Pancreas (tissue), 10 donors: Measurements from ENCODE around the gene NLGN1. TPM values are rescaled to one million over a fixed set of nuclear protein-coding genes. Genes with fewer than 3 reads are reported as not detected.

ENCODE experiments used
- ATAC-seq, 4 donors: fragments of 200-7000 bp; cut with Tn5 transposase; one replicate each; pipeline versions ENCODE4 v1.8.0 to v1.9.1; 2020; ENCODE audit warnings: mild to moderate bottlenecking in 4 of 4, moderate library complexity in 4 of 4
- DNase-seq, 6 donors: peaks; one replicate each; pipeline ENCODE4 v3.0.0-alpha.2; 2020
- FAIRE-seq: peaks from 2 replicates; lab custom pipeline; 2012; peaks lifted over from hg19 to GRCh38; lab: Jason Lieb, UNC
- H3K27ac ChIP-seq, 4 donors: fragments of 200-600 bp; sonication (generic); 1 replicate in 3 of 4; 2 replicates in 1 of 4; pipeline versions ENCODE4 v1.5.0 to v1.8.0; 2020
- H3K27me3 ChIP-seq, 4 donors: fragments of 200-600 bp; one replicate each; pipeline ENCODE4 v1.8.0; 2021
- H3K36me3 ChIP-seq, 3 donors: fragments of 200-600 bp; sonication (generic) in 1 of 3; one replicate each; pipeline versions ENCODE4 v1.5.0 to v1.8.0; 2020 to 2021
- H3K4me1 ChIP-seq, 3 donors: fragments of 200-600 bp; one replicate each; pipeline ENCODE4 v1.8.0; 2021
- H3K4me3 ChIP-seq, 4 donors: fragments of 200-600 bp; sonication (generic) in 2 of 4; one replicate each; pipeline versions ENCODE4 v1.5.0 to v1.8.0; 2020 to 2021
- H3K9me3 ChIP-seq, 4 donors: fragments of 200-600 bp; one replicate each; pipeline ENCODE4 v1.8.0; 2021
- CTCF ChIP-seq, 4 donors: fragments of 200-600 bp; sonication (generic) in 3 of 4; IDR thresholded peaks; one replicate each; pipeline versions ENCODE4 v1.5.0 to v1.8.0; 2021; ENCODE audit warnings: antibody characterized with exemption in 4 of 4
- WGBS, 2 donors: extraction: QIAGEN DNeasy Blood & Tissue Kit; methylation state at CpG; one replicate each; pipeline ENCODE4 v1.1.7; 2013; 5-methylcytosine and 5-hydroxymethylcytosine counted together
- intact Hi-C, 3 donors: fragments of 100-400 bp; cut with DNase I; formaldehyde crosslinking; loops; one replicate each; pipeline versions ENCODE4 v1.11.1 to v1.14.2; 2022
- polyA plus RNA-seq, 2 donors: library from polyadenylated mRNA; stranded (reverse); fragments of 200-250 nt; gene quantifications; one replicate each; pipeline ENCODE4 v1.2.3, GENCODE V29; 2013
- total RNA-seq, 6 donors: library from RNA; stranded (reverse); fragmentation: NEBNext Ultra II Directional in 4 of 6; extraction: Animal tissue kit (Norgen Biotek cat#: 25700) in 4 of 6; gene quantifications; one replicate each; pipeline versions ENCODE4 v1.2.1 to v1.2.4, GENCODE V29; 2021 to 2023
- donor health status: healthy with polysubstance abuse.
- donor health status: DM: no; HTN: no; CAD: no; lungs with moderate emphysema.
- donor health status: DM: no; HTN: no; CAD: no.
- donor health status: control.
- donor health status: control.
- donor health status: Bipolar disorder and iron deficiency.
- donor health status: DM: yes; HTN: yes; CAD: no.
- donor health status: DM: no; HTN: no; CAD: no.
- donor health status: DM: no; HTN: no; CAD: no.
- donor health status: DM: yes; HTN: yes; CAD: no.

NLGN1 gene
- total and polyA plus RNA-seq, 8 donors: 0.49 to 2.3 (median 0.84) TPM

GRCh38 chr3:173404156-173404555, 6.6 kb downstream of the NLGN1 start:
- 59 to 61% methylated on average over 1 of the region's 1 CpG for WGBS, 2 donors
- Histone ChIP-seq H3K36me3 (no peaks in the 10 kb centered on the region), H3K4me1 (no peaks in the 10 kb centered on the region), H3K9me3 (no peaks in the 10 kb centered on the region), H3K27me3 (peaks cover 0 to 20% (median 0%) of the 10 kb centered on the region in 4 donors), H3K4me3 (no peak overlapping the region), H3K27ac (no peak overlapping the region)
- no peak for FAIRE-seq
- TF ChIP-seq CTCF (IDR thresholded peaks at IDR 0.05): no peak
- no peak for DNase-seq
- intact Hi-C loops: no loop called here
- ATAC-seq: no peak

- no peaks in the 10 kb centered on the region for H3K36me3 ChIP-seq
- no peaks in the 10 kb centered on the region for H3K9me3 ChIP-seq
- ATAC-seq: no peak
- H3K27ac ChIP-seq: no peak overlapping the region
- no peak for FAIRE-seq
- intact Hi-C loops: no loop called here
- DNase-seq: no peak
- TF ChIP-seq CTCF (IDR thresholded peaks at IDR 0.05): no peak
- peaks cover 0 to 6% (median 0%) of the 10 kb centered on the region in 4 donors for H3K27me3 ChIP-seq
- H3K4me3 ChIP-seq: no peak overlapping the region
- no peaks in the 10 kb centered on the region for H3K4me1 ChIP-seq
These were observed 12.9 kb downstream of the NLGN1 start for GRCh38 chr3:173410436-173410835.

GRCh38 chr3:173410849-173411248, 13.3 kb downstream of the NLGN1 start:
- intact Hi-C loops: no loop called here
- ATAC-seq (no peak), FAIRE-seq (no peak)

GRCh38 chr3:173411375-173411973, 13.9 kb downstream of the NLGN1 start:
- peak in 3 of 4 donors; percentile 47 to 76 (median 62) for ATAC-seq
- no peak overlapping the region for H3K4me3 ChIP-seq

More at GRCh38 chr3:173410849-173411248, 13.3 kb downstream of the NLGN1 start:
- no peak overlapping the region for H3K27ac ChIP-seq
- H3K4me1 ChIP-seq: no peaks in the 10 kb centered on the region
- 71 to 76% methylated on average over 1 of the region's 1 CpG for WGBS, 2 donors
- H3K36me3 ChIP-seq: no peaks in the 10 kb centered on the region
- TF ChIP-seq CTCF (IDR thresholded peaks at IDR 0.05): no peak
- no peaks in the 10 kb centered on the region for H3K9me3 ChIP-seq
- H3K27me3 ChIP-seq: peaks cover 0 to 3% (median 0%) of the 10 kb centered on the region in 4 donors
- DNase-seq: no peak
- H3K4me3 ChIP-seq: no peak overlapping the region

More at GRCh38 chr3:173411375-173411973, 13.9 kb downstream of the NLGN1 start:
- FAIRE-seq: no peak
- Histone ChIP-seq H3K36me3 (no peaks in the 10 kb centered on the region), H3K27ac (no peak overlapping the region), H3K27me3 (no peaks in the 10 kb centered on the region), H3K4me1 (no peaks in the 10 kb centered on the region), H3K9me3 (no peaks in the 10 kb centered on the region)
- no peak for DNase-seq
- TF ChIP-seq CTCF (IDR thresholded peaks at IDR 0.05): no peak
- intact Hi-C loops: no loop called here
- WGBS, 2 donors: 31 to 38% methylated on average over 5 of the region's 5 CpGs
